GDM1 (cell line): Measurements from ENCODE around the gene OR6J1.
"Not testable (repeated sequence)": the region's sequence is repeated elsewhere in the genome, so short reads cannot be mapped to it uniquely, and the experiment has no call there.

Experiments used
- DNase-seq: peaks from one replicate; lab custom pipeline; 2025; lab: John Stamatoyannopoulos, UW

Gene OR6J1

GRCh38 chr14:22650960-22651521 is 6.9 kb upstream of the OR6J1 start:
- peak; percentile 54 for DNase-seq

GRCh38 chr14:22650046-22650739 is 6.0 kb upstream of the OR6J1 start:
- no peak for DNase-seq

GRCh38 chr14:22648506-22648905 is 4.4 kb upstream of the OR6J1 start:
- no peak for DNase-seq

- DNase-seq = no peak
Measured at GRCh38 chr14:22646570-22647254, 2.6 kb upstream of the OR6J1 start.

- no peak for DNase-seq
Measured at GRCh38 chr14:22641846-22642245, 2.3 kb downstream of the OR6J1 start.

GRCh38 chr14:22640192-22640591 is 4.0 kb downstream of the OR6J1 start:
- DNase-seq = no peak

GRCh38 chr14:22635980-22636379 is 8.2 kb downstream of the OR6J1 start:
- not testable (repeated sequence) for DNase-seq

- no peak for DNase-seq
Measured at GRCh38 chr14:22634233-22634900, 9.8 kb downstream of the OR6J1 start.

- DNase-seq = no peak
Measured at GRCh38 chr14:22630486-22630885, 13.7 kb downstream of the OR6J1 start.

GRCh38 chr14:22630066-22630465 is 14.1 kb downstream of the OR6J1 start:
- no peak for DNase-seq

- no peak for DNase-seq
Measured at GRCh38 chr14:22629361-22629760, 14.8 kb downstream of the OR6J1 start.

- DNase-seq = no peak
Measured at GRCh38 chr14:22627506-22628263, 16.5 kb downstream of the OR6J1 start.

GRCh38 chr14:22626590-22626989 is 17.6 kb downstream of the OR6J1 start:
- no peak for DNase-seq

- peak; percentile 38 for DNase-seq
Measured at GRCh38 chr14:22623047-22623446, 21.1 kb downstream of the OR6J1 start.

GRCh38 chr14:22622255-22622654 is 21.9 kb downstream of the OR6J1 start:
- no peak for DNase-seq

- not testable (repeated sequence) for DNase-seq
Measured at GRCh38 chr14:22615765-22616164, 28.4 kb downstream of the OR6J1 start.

- no peak for DNase-seq
Measured at GRCh38 chr14:22614240-22614799, 29.8 kb downstream of the OR6J1 start.

GRCh38 chr14:22613736-22614239 is 30.4 kb downstream of the OR6J1 start:
- DNase-seq = no peak

- DNase-seq = no peak
Measured at GRCh38 chr14:22613106-22613695, 31.0 kb downstream of the OR6J1 start.

GRCh38 chr14:22610931-22611330 is 33.2 kb downstream of the OR6J1 start:
- no peak for DNase-seq

GRCh38 chr14:22607291-22607690 is 36.9 kb downstream of the OR6J1 start:
- DNase-seq = no peak
